HG03095 (cell line): ENCODE results near the gene DICER1.

Experiments
- ATAC-seq: cut with Tn5 transposase; IDR thresholded peaks from one replicate; pipeline ENCODE4 v1.9.1; 2021; ENCODE audit warnings: moderate library complexity; ENCODE audit not compliant: unreplicated experiment

Gene DICER1

GRCh38 chr14:95043732-95044462, 113.4 kb downstream of the DICER1 start:
- no peak for ATAC-seq

- ATAC-seq = no peak
Measured at GRCh38 chr14:95043314-95043713, 114.0 kb downstream of the DICER1 start.

- ATAC-seq = no peak
Measured at GRCh38 chr14:95041477-95042020, 115.8 kb downstream of the DICER1 start.

- no peak for ATAC-seq
Measured at GRCh38 chr14:95040708-95041476, 116.4 kb downstream of the DICER1 start.

GRCh38 chr14:95039993-95040348, 117.4 kb downstream of the DICER1 start:
- no peak for ATAC-seq

GRCh38 chr14:95039259-95039992, 117.9 kb downstream of the DICER1 start:
- no peak for ATAC-seq

- ATAC-seq = no peak
Measured at GRCh38 chr14:95038521-95039250, 118.6 kb downstream of the DICER1 start.

- no peak for ATAC-seq
Measured at GRCh38 chr14:95037273-95037672, 120.1 kb downstream of the DICER1 start.
